Neural crest cell (in vitro differentiated cells): ENCODE data around the gene CHST14. TPM values are rescaled to one million over a fixed set of nuclear protein-coding genes. Genes with fewer than 3 reads are reported as not detected.

Experiments
- DNase-seq: peaks from one replicate; pipeline ENCODE4 v3.0.0; 2021; ENCODE audit warnings: low read depth, mixed read lengths, low spot score
- H3K27ac Mint-ChIP-seq: one replicate; pipeline ENCODE4 v1.8.0; 2021; ENCODE audit warnings: mild to moderate bottlenecking, mixed read lengths; ENCODE audit not compliant: unreplicated experiment
- H3K27me3 Mint-ChIP-seq: 2 replicates; pipeline ENCODE4 v1.8.0; 2021; ENCODE audit warnings: low read depth, mild to moderate bottlenecking, mixed read lengths
- H3K36me3 Mint-ChIP-seq: 2 replicates; pipeline ENCODE4 v1.8.0; 2021; ENCODE audit warnings: low read depth, mild to moderate bottlenecking, mixed read lengths
- H3K4me1 Mint-ChIP-seq: 2 replicates; pipeline ENCODE4 v1.8.0; 2021; ENCODE audit warnings: mixed read lengths
- H3K4me3 Mint-ChIP-seq: one replicate; pipeline ENCODE4 v1.8.0; 2021; ENCODE audit warnings: mild to moderate bottlenecking, mixed read lengths
- H3K9me3 Mint-ChIP-seq: 2 replicates; pipeline ENCODE4 v1.8.0; 2021; ENCODE audit warnings: mixed read lengths
- total RNA-seq: library from RNA; stranded (reverse); gene quantifications from 2 replicates; pipeline ENCODE4 v1.2.1, GENCODE V29; 2021
- TF ChIP-seq, protein P1 (sequence below): fragments of 200-600 bp; sonication (generic); conservative IDR thresholded peaks from 2 replicates; pipeline ENCODE4 v1.5.0; 2021; ENCODE audit warnings: antibody characterized with exemption, mild to moderate bottlenecking

Gene CHST14
- total RNA-seq, 1 donor from 2014 or later: 37.1 TPM

DNA sequence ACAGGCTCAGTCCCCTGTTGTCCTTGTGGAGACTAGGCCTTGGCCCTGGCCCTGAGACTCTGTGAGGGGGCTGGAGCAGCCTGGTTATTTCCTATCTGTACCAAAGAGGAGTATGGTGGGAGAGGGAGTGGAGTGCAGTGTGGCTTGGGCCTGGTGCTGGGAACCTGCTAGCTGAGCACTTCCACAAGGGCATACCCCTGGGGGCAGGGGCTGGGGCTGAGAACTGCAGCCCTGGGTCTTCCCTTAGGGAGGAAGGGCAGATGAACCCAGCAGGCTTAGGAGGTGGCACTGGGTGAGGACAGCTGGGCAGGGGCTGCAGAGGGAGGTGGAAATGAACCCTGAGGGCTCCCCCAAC lies 3.5 kb upstream of the CHST14 start:
- Mint-ChIP-seq H3K27ac (no peak overlapping the region), H3K36me3 (no peaks in the 10 kb centered on the region), H3K9me3 (no peaks in the 10 kb centered on the region), H3K4me3 (peak overlapping the region; percentile 53), H3K4me1 (peaks cover 12% of the 10 kb centered on the region), H3K27me3 (no peaks in the 10 kb centered on the region)
- no peak for DNase-seq
- TF ChIP-seq, protein P1, sequence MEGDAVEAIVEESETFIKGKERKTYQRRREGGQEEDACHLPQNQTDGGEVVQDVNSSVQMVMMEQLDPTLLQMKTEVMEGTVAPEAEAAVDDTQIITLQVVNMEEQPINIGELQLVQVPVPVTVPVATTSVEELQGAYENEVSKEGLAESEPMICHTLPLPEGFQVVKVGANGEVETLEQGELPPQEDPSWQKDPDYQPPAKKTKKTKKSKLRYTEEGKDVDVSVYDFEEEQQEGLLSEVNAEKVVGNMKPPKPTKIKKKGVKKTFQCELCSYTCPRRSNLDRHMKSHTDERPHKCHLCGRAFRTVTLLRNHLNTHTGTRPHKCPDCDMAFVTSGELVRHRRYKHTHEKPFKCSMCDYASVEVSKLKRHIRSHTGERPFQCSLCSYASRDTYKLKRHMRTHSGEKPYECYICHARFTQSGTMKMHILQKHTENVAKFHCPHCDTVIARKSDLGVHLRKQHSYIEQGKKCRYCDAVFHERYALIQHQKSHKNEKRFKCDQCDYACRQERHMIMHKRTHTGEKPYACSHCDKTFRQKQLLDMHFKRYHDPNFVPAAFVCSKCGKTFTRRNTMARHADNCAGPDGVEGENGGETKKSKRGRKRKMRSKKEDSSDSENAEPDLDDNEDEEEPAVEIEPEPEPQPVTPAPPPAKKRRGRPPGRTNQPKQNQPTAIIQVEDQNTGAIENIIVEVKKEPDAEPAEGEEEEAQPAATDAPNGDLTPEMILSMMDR: no peak

GRCh38 chr15:40468898-40469331 lies 1.9 kb upstream of the CHST14 start:
- Mint-ChIP-seq H3K27me3 (no peaks in the 10 kb centered on the region), H3K9me3 (no peaks in the 10 kb centered on the region), H3K4me1 (peaks cover 19% of the 10 kb centered on the region), H3K27ac (no peak overlapping the region), H3K36me3 (no peaks in the 10 kb centered on the region), H3K4me3 (peak overlapping the region; percentile 72)
- TF ChIP-seq, protein P1: no peak
- no peak for DNase-seq

DNA sequence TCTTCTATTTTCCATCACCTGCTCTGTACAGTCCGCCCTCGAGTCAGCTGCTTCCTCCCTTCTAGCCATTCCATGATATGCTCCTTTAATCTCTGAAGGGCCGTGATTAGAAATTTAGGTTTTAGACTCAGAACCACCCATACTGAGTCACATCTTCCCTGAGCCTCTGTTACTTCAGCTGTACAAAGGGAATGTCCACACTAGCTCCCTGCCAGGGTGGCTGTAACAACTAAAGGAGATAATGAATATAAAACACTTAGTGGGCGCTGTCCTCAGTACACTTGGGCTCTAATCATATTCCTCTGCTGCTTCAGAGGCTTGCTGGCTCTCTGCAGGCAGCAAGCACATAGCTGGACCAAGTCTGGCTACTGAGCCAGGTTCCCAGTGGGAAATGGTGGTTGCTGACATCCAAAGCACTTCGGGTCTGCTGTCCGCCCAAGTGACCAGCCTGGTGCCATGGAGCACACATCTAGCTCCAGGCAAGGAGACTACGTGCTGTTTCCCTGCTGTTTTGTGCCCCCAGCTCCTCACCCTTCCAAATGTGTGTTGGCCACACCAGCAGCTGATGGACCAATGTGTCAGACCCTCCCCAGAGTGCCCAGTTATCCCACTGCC lies 901 bp upstream of the CHST14 start:
- H3K36me3 Mint-ChIP-seq: no peaks in the 10 kb centered on the region
- H3K4me1 Mint-ChIP-seq: peaks cover 24% of the 10 kb centered on the region
- H3K4me3 Mint-ChIP-seq: peak overlapping the region; percentile 72
- no peaks in the 10 kb centered on the region for H3K9me3 Mint-ChIP-seq
- peak overlapping the region; percentile 69 for H3K27ac Mint-ChIP-seq
- no peaks in the 10 kb centered on the region for H3K27me3 Mint-ChIP-seq
- TF ChIP-seq, protein P1: no peak
- no peak for DNase-seq

- H3K36me3 Mint-ChIP-seq: no peaks in the 10 kb centered on the region
- TF ChIP-seq, protein P1: no peak
- H3K4me1 Mint-ChIP-seq: peaks cover 28% of the 10 kb centered on the region
- no peaks in the 10 kb centered on the region for H3K9me3 Mint-ChIP-seq
- DNase-seq: peak; percentile 29
- peak overlapping the region; percentile 95 for H3K27ac Mint-ChIP-seq
- H3K27me3 Mint-ChIP-seq: no peaks in the 10 kb centered on the region
- peak overlapping the region; percentile 88 for H3K4me3 Mint-ChIP-seq
Measured at GRCh38 chr15:40471105-40471807, 472 bp downstream of the CHST14 start.

GRCh38 chr15:40471808-40472150 lies 995 bp downstream of the CHST14 start:
- TF ChIP-seq, protein P1: no peak
- peaks cover 28% of the 10 kb centered on the region for H3K4me1 Mint-ChIP-seq
- H3K4me3 Mint-ChIP-seq: peak overlapping the region; percentile 88
- H3K27me3 Mint-ChIP-seq: no peaks in the 10 kb centered on the region
- no peaks in the 10 kb centered on the region for H3K9me3 Mint-ChIP-seq
- no peak for DNase-seq
- H3K27ac Mint-ChIP-seq: peak overlapping the region; percentile 95
- no peaks in the 10 kb centered on the region for H3K36me3 Mint-ChIP-seq
